Measurements from ENCODE around the gene LILRB2.
"Not testable (repeated sequence)": the region's sequence is repeated elsewhere in the genome, so short reads cannot be mapped to it uniquely, and the experiment has no call there.

LILRB2 gene

GRCh38 chr19:54271106-54271505, 9.8 kb downstream of the LILRB2 start:
- no peak for DNase-seq

- DNase-seq: no peak
These were observed 12.0 kb downstream of the LILRB2 start for GRCh38 chr19:54268936-54269335.

- peak; percentile 56 for DNase-seq
These were observed 14.8 kb downstream of the LILRB2 start for GRCh38 chr19:54266133-54266532.

GRCh38 chr19:54262470-54262869, 18.4 kb downstream of the LILRB2 start:
- DNase-seq: no peak

- no peak for DNase-seq
These were observed 18.8 kb downstream of the LILRB2 start for GRCh38 chr19:54262066-54262465.

- DNase-seq: no peak
These were observed 23.8 kb downstream of the LILRB2 start, which contains the start of gene LILRB5 for GRCh38 chr19:54257116-54257480. LILRB5 (minus strand) TSS chr19:54257273; CDS start chr19:54257193, 80 bp downstream.

- no peak for DNase-seq
These were observed 24.4 kb downstream of the LILRB2 start for GRCh38 chr19:54256250-54257115.

- DNase-seq: no peak
These were observed 25.7 kb downstream of the LILRB2 start for GRCh38 chr19:54255105-54255775.

- no peak for DNase-seq
These were observed 26.6 kb downstream of the LILRB2 start for GRCh38 chr19:54254195-54254906.

GRCh38 chr19:54253331-54254194, 27.3 kb downstream of the LILRB2 start:
- no peak for DNase-seq

- no peak for DNase-seq
These were observed 28.1 kb downstream of the LILRB2 start for GRCh38 chr19:54252845-54253244.

- no peak for DNase-seq
These were observed 28.7 kb downstream of the LILRB2 start for GRCh38 chr19:54252243-54252642.

- no peak for DNase-seq
These were observed 32.8 kb downstream of the LILRB2 start for GRCh38 chr19:54248016-54248601.

- DNase-seq: no peak
These were observed 33.6 kb downstream of the LILRB2 start for GRCh38 chr19:54247106-54247930.

GRCh38 chr19:54245936-54246335, 35.0 kb downstream of the LILRB2 start:
- DNase-seq: no peak

GRCh38 chr19:54243809-54244208, 37.1 kb downstream of the LILRB2 start:
- not testable (repeated sequence) for DNase-seq

- DNase-seq: not testable (repeated sequence)
These were observed 38.3 kb downstream of the LILRB2 start, which contains the start of gene LILRA6 for GRCh38 chr19:54242646-54243045. LILRA6 (minus strand) TSS chr19:54242790.

GRCh38 chr19:54242234-54242633, 38.7 kb downstream of the LILRB2 start:
- not testable (repeated sequence) for DNase-seq

GRCh38 chr19:54240372-54241336, 40.3 kb downstream of the LILRB2 start:
- not testable (repeated sequence) for DNase-seq
